MM.1S (cell line): ENCODE results near the gene CPLX1.

Source experiments
- EZH2 ChIP-seq: fragments of 300-600 bp; sonication (generic); optimal IDR thresholded peaks from 2 replicates; pipeline ENCODE3; 2017; ENCODE audit warnings: low read depth, mild to moderate bottlenecking, antibody characterized with exemption, low read length, mixed read lengths
- EZH2phosphoT487 ChIP-seq: fragments of 300-600 bp; sonication (generic); IDR thresholded peaks from 2 replicates; pipeline ENCODE4 v1.6.1; 2018; ENCODE audit warnings: antibody characterized with exemption, low read length
- TF ChIP-seq, protein P1 (sequence below): fragments of 300-600 bp; sonication (generic); IDR thresholded peaks from 2 replicates; pipeline ENCODE4 v1.5.1; 2016; ENCODE audit warnings: antibody characterized with exemption, low read length, mixed read lengths

GRCh38 chr4:740656-741282 is 85.2 kb downstream of the CPLX1 start:
- TF ChIP-seq EZH2phosphoT487 = no peak
- TF ChIP-seq, protein P1, sequence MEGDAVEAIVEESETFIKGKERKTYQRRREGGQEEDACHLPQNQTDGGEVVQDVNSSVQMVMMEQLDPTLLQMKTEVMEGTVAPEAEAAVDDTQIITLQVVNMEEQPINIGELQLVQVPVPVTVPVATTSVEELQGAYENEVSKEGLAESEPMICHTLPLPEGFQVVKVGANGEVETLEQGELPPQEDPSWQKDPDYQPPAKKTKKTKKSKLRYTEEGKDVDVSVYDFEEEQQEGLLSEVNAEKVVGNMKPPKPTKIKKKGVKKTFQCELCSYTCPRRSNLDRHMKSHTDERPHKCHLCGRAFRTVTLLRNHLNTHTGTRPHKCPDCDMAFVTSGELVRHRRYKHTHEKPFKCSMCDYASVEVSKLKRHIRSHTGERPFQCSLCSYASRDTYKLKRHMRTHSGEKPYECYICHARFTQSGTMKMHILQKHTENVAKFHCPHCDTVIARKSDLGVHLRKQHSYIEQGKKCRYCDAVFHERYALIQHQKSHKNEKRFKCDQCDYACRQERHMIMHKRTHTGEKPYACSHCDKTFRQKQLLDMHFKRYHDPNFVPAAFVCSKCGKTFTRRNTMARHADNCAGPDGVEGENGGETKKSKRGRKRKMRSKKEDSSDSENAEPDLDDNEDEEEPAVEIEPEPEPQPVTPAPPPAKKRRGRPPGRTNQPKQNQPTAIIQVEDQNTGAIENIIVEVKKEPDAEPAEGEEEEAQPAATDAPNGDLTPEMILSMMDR = no peak
- TF ChIP-seq EZH2 = no peak
